ENCODE data around the gene CHM.
"Not testable (repeated sequence)": the region's sequence is repeated elsewhere in the genome, so short reads cannot be mapped to it uniquely, and the experiment has no call there.

The CHM gene, protein sequence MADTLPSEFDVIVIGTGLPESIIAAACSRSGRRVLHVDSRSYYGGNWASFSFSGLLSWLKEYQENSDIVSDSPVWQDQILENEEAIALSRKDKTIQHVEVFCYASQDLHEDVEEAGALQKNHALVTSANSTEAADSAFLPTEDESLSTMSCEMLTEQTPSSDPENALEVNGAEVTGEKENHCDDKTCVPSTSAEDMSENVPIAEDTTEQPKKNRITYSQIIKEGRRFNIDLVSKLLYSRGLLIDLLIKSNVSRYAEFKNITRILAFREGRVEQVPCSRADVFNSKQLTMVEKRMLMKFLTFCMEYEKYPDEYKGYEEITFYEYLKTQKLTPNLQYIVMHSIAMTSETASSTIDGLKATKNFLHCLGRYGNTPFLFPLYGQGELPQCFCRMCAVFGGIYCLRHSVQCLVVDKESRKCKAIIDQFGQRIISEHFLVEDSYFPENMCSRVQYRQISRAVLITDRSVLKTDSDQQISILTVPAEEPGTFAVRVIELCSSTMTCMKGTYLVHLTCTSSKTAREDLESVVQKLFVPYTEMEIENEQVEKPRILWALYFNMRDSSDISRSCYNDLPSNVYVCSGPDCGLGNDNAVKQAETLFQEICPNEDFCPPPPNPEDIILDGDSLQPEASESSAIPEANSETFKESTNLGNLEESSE

DNA sequence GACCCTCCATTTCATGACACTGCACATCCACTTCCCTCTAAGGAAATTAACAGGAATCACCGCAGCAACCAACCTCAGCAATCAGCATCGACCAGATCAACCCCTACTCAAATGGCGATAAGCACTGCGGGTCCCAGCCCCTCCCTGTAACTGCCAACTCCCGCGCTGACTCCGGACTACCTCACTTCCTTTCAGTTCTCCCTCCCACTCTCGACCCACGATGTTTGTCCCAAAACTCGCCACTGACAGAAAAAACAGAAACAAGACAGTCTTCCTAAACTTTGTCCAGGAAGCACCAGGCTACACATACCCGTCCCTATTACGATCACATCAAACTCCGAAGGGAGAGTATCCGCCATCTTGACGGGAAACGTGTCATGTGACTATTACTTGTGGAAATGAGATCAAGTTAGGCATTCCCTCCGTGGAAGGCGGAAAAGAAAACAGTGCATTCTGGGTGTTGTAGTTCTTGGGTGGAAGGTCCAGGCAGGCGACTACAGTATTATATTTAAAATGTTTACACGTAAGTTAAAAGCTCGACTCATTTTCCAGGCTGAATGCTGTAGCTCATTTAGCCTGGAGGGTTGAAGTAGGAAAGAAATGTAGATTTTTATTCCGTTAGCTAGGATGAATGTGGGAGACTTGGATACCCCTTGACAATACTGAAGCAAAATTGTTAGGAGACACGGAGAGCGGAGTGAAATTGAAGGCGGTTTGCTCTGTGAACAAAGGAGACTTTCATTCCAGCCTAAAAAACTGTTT lies at the start of gene CHM:
CHM (minus strand) TSS at position 385 of the 762 bp plus-strand sequence; CDS start at position 359, 26 bp downstream.
- no peak for DNase-seq

DNA sequence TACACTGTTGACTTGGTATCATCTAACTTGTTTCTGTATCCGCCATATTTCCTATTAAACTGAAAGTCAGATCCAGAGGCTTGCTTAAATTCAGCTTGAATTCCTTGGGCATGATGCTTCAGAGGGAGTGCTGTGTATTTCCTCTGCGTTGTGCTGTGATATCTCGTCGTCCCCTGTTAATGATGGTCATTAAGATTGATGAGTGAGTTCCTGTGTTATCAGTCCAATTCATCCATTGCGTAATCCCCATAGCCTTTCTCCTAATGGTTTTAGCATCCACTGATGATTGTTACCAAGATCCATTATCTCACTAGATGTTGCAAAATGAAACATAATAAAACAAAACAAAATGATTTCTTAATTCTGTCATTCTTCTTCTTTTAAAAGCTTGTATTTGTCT lies 31.3 kb upstream of the CHM start:
- DNase-seq = peak; percentile 1

DNA sequence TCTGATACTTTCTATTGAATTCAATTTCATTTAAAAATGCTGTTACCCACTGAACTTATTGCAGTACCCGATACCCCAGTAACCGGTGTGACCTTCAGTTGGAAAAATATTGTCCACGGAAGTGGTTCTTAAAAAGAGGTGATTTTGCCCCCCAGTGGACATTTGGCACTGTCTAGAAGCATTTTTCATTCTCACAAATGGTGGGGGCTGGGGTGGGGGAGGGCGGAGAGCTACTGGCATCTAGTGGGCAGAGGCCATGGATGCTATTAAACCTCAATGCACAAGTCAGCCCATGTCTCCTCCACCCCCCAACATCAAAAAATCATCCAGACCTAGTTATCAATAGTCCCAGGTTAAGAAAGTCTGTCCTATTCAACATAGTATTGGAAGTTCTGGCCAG lies 19.6 kb upstream of the CHM start:
- no peak for DNase-seq

DNA sequence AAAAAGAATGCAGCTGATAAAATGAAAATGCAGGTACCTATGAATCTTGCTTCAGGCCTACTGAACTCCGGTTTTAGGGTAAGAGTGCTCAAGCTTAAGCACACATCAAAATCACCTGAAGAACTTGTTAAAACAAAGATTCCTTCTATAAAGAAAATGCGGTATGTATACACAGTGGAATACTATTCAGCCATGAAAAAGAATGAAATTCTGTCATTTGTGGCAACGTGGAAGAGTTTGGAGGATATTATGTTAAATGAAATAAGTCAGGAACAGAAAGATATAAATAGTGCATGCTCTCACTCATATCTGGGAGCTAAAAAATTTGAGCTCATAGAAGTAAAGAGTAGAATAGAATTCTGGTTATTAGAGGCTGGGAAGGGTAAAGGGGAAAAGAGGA lies 14.0 kb upstream of the CHM start:
- DNase-seq = no peak

DNA sequence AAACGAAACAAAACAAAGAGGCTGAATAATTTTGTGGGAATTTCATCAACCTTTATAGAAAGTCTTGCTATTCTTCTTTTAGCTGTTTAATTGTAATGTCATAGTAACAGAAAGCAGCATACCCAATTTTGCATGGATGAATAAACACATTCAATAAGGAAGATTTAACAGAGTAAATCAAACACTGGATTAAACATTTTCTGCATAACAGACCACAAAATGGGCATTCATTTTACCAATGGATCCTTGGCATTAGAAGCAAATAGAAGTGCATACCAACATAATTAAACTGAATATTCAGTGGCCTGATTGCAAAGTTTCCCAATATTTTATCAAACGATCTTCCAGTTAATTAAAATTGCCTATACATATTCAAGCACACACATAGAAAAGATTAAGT lies 4.4 kb upstream of the CHM start:
- no peak for DNase-seq

DNA sequence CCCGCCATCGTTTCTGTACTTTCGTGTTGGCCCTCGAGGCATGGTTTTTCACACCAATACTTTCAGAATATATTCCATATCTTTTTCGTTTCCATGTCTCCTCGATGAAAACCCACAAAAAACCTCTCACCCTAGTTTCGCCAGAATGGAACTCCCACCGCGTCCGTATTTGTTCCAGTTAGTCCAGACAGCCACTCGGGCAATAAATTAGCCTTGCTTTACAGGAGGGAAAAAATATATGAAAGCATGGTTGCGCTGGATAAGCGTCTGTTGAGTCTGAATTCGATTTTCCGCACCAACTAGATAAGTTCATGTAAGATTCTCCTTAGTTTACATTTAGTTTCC lies 550 bp upstream of the CHM start:
- DNase-seq = no peak

DNA sequence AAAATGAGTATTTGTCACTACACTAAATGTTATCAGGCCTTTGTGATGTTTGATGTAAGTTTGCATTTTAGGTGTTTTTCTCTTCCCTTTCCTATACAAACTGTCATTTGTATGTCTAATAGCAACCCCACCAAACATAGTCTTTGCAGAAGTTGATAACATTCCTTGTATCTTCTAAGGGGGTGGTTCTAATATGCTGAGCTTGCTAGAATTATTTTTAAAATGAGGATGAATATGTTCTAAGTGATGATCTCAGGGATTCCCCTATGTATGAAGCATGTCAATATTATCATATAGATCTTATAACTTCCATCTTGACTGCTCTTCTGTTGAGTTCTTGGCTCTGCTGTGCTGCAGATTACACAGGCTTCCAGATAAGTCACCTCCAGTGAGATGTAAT lies 3.1 kb downstream of the CHM start:
- DNase-seq = no peak

DNA sequence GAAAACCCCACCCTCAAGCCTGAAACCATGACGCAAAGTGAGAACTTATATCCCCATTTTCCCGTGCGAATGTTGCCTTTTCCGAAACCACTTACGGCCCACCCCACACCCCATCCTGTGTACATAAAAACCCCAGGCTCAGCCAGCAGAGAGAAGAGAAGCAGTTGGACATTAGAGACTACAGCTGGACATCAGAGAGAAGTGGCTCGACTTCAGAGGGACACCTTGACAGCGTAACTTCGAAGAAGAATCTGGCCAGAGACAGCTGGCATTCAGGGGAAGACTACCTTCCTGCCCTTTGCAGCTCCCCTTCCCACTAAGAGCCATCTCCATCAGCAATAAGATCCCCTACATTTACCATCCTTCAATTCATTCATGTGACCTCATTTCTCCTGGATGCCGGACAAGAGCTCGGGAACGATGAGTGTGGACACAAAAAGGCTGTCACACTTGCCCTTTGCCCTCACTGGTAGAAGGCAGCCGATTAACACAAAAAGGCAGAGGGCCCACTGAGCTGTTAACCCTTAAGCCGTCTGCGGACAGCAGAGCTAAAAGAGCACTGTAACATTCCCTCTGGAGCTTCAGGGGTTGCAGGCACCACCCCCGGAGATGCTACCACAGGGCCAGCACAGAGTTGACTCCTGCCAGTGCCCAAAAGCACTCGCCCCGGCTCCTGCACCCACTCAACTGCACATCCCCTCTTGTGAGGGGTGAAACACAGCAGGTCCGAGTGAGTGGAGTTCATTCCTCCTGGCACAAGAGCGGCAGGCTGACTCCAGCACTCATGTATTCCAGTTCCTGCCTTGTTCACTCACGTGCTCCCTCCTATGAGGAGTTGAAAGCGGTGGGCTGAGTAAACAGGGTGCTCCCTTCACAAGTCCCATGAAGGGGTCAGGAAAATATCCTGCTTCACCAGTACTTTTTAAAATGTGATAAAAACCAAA lies 7.5 kb downstream of the CHM start:
- no peak for DNase-seq

DNA sequence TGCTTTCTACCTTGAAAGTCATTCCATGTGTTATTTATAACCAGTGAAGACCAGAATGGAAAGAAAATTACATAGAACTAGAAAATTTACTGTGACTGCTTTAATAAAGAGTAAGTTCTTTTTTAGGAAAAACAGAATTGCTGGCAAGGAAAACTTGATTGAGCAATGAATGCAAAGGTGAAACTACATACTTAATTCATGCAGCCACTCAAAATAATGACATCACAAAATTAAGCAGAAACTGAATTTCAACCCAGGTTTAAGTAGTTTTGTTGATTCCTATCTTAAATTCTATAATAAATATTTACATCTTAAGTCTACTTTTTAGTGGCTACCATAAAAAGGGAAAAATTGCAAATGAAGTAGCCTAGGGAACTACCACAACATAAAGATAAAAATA lies 14.0 kb downstream of the CHM start:
- no peak for DNase-seq

DNA sequence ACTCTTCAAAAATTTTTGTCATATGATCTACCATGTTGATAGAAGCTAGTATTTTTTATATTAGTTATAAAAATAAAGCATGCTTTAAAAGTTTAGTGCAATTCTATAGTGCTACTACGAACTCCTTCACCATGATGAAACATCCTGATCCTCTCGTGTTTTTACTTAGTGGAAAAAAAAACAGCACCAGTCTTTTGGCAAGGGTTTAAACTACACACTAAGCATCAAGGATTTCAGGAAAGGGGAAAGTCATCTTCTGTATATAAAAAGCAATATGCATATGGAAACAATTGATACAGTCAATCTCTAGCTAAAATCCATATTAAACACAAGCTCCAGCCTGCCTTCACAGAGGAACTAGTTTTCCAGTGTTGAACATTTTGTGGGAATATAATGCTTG lies 18.7 kb downstream of the CHM start:
- DNase-seq = no peak

DNA sequence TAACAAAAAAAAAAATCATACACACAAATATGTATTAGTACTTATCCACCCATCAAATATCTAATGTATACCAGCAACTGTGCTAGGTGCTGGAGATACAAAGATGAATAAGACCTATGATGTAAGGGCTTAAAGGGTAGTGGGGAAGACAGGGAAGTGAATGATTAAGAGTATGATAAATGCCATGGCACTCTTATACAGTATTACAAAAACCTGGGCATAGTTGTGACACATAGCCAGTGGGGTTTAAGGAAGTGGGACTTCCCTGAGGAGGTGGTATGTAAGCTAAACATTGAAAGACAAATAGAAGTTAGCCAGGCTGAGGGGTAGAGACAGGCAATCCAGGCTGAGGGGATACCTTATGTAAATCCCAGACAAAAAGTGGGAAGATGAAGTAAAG lies 23.5 kb downstream of the CHM start:
- DNase-seq = no peak

DNA sequence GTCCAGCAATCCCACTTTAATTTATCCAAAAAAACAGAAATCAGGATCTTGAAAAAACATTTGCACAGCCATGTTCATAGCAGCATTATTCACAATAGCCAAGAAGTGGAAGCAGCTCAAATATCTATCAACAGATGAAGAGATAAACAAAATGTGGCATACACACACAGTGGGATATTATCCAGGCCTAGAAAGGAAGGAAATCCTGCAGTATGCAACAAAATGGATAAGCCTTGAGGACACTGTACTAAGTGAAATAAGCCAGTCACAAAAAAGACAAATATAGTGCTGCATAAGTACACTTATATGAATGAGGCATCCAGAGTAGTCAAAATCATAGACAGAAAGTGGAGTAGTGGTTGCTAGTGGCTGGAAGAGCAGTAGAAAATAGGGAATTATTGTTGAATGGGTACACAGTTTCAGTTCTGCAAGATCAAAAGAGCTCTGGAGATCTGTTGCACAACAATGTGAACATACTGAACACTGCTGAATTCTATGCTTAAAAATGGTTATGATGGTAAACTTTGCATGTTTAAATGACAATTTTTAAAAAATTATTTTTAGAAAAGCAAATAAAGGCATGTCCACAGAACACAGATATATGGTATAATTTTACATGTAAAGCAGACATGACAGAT lies 25.6 kb downstream of the CHM start:
- no peak for DNase-seq

DNA sequence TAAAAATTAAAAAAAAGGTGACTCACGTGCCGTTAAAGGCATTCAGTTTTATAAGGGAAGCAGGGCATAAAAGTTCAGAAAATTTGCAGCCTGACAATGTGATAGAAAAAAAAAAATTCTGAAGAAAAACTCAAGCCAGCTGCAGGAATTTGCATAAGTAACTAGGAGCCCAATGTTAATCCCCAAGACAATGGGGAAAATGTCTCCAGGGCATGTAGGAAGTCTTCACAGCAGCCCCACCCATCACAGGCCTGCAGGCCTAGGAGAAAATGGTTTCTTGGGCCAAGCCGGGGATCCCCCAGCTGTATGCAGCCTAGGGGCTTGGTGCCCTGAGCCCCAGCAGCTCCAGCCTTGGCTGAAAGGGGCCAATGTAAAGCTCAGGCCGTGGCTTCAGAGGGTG lies 31.2 kb downstream of the CHM start:
- no peak for DNase-seq

DNA sequence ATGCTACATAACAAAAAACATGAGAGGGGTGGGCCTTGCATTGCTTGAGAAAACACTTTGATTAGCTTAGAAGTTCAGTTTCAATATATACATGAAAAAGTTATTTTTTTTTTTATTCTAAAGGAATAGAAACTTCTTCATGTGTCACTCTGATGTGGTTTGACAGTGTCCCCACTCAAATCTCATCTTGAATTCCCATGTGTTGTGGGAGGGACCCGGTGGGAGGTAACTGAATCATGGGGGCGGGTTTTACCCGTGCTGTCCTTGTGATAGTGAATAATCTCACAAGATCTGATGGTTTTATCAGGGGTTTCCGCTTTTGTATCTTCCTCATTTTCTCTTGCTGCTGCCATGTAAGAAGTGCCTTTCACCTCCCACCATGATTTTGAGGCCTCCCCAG lies 32.4 kb downstream of the CHM start:
- not testable (repeated sequence) for DNase-seq

DNA sequence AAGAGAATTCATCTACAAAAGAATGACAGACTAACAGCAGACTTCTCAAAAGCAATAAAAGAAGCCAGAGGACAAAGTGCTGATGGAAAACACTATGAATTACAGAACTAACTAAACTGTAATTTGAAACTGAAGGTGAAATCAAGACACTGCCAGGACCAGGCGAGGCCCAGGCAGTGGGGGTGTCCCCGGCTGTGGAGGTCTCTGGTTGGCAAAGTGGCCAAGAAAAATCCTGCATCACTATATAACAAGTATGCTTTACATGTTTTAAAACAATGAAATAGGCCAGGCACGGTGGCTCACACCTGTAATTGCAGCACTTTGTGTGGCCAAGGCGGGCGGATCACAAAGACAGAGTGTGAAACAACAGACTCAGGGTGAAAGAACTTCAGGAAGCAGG lies 32.9 kb downstream of the CHM start:
- no peak for DNase-seq

DNA sequence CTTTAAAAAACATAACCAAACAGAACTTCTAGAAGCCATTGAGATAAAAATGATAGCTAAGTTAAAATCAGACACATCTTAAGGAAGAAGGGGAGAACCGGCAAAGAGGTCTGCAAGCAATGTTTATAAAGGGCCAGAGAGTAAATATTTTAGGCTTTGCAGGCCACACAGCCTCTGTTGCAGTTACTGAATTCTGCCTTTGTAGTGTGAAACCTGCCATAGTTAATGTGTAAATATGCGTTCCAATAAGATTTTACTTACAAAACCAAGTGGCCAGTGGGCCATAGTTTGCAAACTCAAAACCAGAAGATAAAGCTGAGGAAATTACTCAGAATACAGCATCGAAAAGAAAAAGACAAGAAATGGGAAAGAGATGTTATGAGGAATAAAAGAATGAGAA lies 33.6 kb downstream of the CHM start:
- DNase-seq = no peak

DNA sequence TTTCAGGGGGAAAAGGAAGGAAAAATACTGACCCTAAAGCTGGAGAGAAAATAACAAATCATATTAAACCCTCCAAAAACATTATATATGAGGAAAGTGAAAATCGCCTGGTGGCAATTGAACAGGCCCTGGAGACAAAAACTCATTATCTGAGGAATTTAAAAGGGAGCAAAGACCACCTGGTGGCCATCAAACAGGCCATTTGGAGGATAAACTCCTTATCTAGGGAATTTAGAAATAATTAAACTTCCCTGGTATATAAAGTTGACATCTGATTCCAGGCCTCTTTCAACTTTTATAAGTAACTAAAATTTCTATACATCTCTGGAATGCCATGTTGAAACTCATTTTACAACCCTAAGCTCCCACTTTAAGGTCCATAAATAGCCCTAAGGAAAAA lies 35.2 kb downstream of the CHM start:
- no peak for DNase-seq

DNA sequence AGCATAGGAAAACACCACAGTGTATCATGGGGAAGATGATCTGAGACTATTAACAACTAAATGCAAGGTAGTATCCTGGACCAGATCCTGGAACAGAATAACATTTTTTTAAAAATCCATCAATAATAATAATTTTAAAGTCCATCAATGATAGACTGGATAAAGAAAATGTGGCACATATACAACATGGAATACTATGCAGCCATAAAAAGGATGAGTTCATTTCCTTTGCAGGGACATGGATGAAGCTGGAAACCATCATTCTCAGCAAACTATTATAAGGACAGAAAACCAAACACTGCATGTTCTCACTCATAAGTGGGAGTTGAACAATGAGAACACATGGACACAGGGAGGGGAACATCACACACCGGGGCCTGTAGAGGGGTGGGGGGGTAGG lies 37.6 kb downstream of the CHM start:
- not testable (repeated sequence) for DNase-seq

DNA sequence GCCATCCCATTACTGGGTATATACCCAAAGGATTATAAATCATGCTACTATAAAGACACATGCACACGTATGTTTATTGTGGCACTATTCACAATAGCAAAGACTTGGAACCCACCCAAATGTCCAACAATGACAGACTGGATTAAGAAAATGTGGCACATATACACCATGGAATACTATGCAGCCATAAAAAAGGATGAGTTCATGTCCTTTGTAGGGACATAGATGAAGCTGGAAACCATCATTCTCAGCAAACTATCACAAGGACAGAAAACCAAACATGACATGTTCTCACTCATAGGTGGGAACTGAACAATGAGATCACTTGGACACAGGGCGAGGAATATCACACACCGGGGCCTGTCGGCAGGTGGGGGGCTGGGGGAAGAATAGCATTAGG lies 39.5 kb downstream of the CHM start:
- DNase-seq = not testable (repeated sequence)

DNA sequence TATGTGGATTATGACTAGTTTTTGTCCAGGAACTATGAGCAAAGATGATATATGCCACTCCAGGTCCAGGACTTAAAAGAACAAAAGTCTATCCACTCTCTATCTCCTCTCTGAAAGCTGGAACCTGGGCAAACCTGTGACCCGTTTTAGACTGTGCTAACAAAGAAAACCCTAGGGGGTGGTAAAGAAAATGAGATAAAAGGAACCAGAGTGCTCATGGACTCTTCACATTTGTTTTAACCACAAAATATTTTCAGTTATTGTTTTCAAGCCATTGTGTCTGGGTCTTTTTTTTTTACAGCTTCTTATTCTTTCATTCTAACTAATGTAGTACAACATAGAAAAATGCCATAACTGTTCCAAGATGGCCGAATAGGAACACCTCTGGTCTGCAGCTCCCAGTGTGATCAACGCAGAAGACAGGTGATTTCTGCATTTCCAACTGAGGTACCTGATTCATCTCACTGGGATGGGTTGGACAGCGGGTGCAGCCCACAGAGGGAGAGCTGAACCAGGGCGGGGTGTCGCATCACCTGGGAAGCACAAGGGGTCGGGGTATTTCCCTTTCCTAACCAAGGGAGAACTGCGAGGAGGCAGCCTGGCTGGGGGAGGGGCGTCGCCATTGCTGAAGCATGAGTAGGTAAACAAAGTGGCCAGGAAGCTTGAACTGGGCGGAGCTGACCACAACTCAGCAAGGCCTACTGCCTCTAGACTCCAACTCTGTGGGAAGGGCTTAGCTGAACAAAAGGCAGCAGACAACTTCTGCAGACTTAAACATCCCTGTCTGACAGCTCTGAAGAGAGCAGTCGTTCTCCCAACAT lies 45.1 kb downstream of the CHM start:
- DNase-seq = no peak

DNA sequence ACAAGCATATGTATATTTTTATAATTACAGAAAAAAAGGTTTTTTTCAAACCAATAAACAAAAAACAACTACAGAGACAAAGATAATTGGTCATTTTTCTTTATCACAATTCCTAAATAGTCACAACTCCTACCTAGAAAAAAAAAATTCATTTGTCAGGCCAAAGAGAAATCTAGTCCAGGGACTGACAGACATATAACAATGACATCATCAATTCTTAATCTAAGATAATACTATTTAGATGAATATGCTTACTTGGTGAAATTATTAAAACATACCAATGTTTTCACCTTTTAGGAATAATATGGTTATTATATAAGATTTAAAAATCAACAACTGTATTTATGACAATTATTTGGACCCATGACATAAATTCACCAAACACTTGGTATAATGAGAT lies 48.4 kb downstream of the CHM start:
- DNase-seq = no peak

DNA sequence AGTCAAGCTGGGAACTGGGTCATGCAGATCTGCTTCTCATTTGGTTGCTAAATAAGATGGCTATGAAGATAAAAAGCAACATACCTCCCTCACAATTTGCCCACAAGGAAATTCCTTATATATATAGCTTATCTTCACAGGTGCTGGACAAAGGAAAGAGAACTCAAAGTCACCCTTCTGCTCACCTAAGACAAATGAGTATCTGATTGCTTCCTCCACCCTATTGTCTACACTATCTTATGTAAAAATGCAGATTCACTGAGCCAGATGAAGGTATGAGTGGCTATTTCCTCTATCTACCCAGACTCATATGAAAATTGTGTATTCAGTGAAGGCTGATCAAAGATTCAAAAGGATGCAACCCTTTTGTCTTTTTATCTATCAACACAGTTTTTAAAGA lies 50.8 kb downstream of the CHM start:
- DNase-seq = no peak
